KMS-11 (cell line): ENCODE data around the gene IFT88.
"Not testable (repeated sequence)": the region's sequence is repeated elsewhere in the genome, so short reads cannot be mapped to it uniquely, and the experiment has no call there.

ENCODE experiments used
- H2AFZ ChIP-seq: fragments of 200-600 bp; sonication (generic); 2 replicates; pipeline ENCODE4 v1.6.1; 2016; ENCODE audit warnings: antibody characterized with exemption, mixed run types, low read depth
- H3K27ac ChIP-seq: fragments of 200-600 bp; sonication (generic); 2 replicates; pipeline ENCODE4 v1.6.1; 2016; ENCODE audit warnings: mild to moderate bottlenecking, mixed run types
- H3K27me3 ChIP-seq: fragments of 200-600 bp; sonication (generic); 2 replicates; pipeline ENCODE4 v1.6.1; 2017; ENCODE audit warnings: mild to moderate bottlenecking, low read depth, mixed run types, moderate library complexity; ENCODE audit not compliant: insufficient read depth
- H3K36me3 ChIP-seq: fragments of 200-600 bp; sonication (generic); 2 replicates; pipeline ENCODE4 v1.6.1; 2017; ENCODE audit warnings: mild to moderate bottlenecking, mixed run types; ENCODE audit not compliant: insufficient read depth
- H3K4me1 ChIP-seq: fragments of 200-600 bp; sonication (generic); 2 replicates; pipeline ENCODE4 v1.6.1; 2016; ENCODE audit warnings: mild to moderate bottlenecking, low read depth, mixed run types; ENCODE audit not compliant: poor library complexity, severe bottlenecking
- H3K4me2 ChIP-seq: fragments of 200-600 bp; sonication (generic); 2 replicates; pipeline ENCODE4 v1.7.0; 2016; ENCODE audit warnings: mild to moderate bottlenecking, mixed run types
- H3K4me3 ChIP-seq: fragments of 200-600 bp; sonication (generic); IDR thresholded peaks from 2 replicates; pipeline ENCODE4 v1.6.1; 2017; ENCODE audit warnings: low read depth, low read length, mixed read lengths; ENCODE audit not compliant: insufficient read depth
- H3K79me2 ChIP-seq: fragments of 200-600 bp; sonication (generic); 2 replicates; pipeline ENCODE4 v1.6.1; 2016; ENCODE audit warnings: low read depth, mixed run types; ENCODE audit not compliant: insufficient read depth
- H3K9ac ChIP-seq: fragments of 200-600 bp; sonication (generic); 2 replicates; pipeline ENCODE4 v1.6.1; 2016; ENCODE audit warnings: mild to moderate bottlenecking, mixed run types
- H4K20me1 ChIP-seq: fragments of 200-600 bp; sonication (generic); 2 replicates; pipeline ENCODE4 v1.6.1; 2016; ENCODE audit warnings: mild to moderate bottlenecking, mixed run types; ENCODE audit not compliant: insufficient read depth
- CTCF ChIP-seq: fragments of 200-600 bp; sonication (generic); conservative IDR thresholded peaks from 2 replicates; pipeline ENCODE4 v1.6.1; 2017; ENCODE audit warnings: low read depth, mild to moderate bottlenecking, antibody characterized with exemption, low read length, moderate library complexity, mixed read lengths

The IFT88 gene

DNA sequence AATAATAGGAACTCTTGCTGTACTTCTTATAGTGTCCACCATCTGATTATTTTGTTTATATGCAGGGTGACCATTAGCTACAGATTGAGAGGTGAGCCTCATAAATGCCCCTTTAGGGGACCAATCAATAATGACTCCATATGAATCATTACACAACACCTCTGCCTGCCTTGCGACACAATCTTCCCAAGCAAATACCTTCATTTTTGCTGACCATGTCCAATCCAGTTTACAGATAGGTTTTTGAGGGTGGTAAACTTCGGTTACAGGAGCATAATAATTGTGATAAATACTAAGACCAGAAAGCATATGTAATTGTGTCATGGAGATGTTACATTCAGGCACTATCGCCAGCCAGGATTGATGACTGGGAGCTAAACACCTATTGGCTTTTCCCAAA lies 112.9 kb downstream of the IFT88 start:
- TF ChIP-seq CTCF = no peak
- Histone ChIP-seq H3K27ac (no peak overlapping the region), H4K20me1 (no peaks in the 10 kb centered on the region), H3K27me3 (no peaks in the 10 kb centered on the region), H3K4me2 (no peak overlapping the region), H3K4me3 (no peak overlapping the region), H3K36me3 (no peaks in the 10 kb centered on the region), H3K4me1 (no peaks in the 10 kb centered on the region), H3K79me2 (no peaks in the 10 kb centered on the region), H2AFZ (no peak overlapping the region), H3K9ac (no peak overlapping the region)

- no peak for TF ChIP-seq CTCF
- Histone ChIP-seq H3K4me1 (no peaks in the 10 kb centered on the region), H3K4me2 (no peak overlapping the region), H3K27ac (no peak overlapping the region), H3K4me3 (no peak overlapping the region), H3K36me3 (no peaks in the 10 kb centered on the region), H4K20me1 (no peaks in the 10 kb centered on the region), H2AFZ (no peak overlapping the region), H3K27me3 (no peaks in the 10 kb centered on the region), H3K9ac (no peak overlapping the region), H3K79me2 (no peaks in the 10 kb centered on the region)
Measured at GRCh38 chr13:20680416-20681080, 113.6 kb downstream of the IFT88 start.

- not testable (repeated sequence) for H3K4me3 ChIP-seq, H3K4me2 ChIP-seq, H2AFZ ChIP-seq, H3K9ac ChIP-seq, H3K4me1 ChIP-seq, H3K36me3 ChIP-seq, H3K27me3 ChIP-seq, H4K20me1 ChIP-seq, H3K79me2 ChIP-seq, H3K27ac ChIP-seq
Measured at GRCh38 chr13:20681481-20681880, 114.5 kb downstream of the IFT88 start.

GRCh38 chr13:20682061-20682460 lies 115.1 kb downstream of the IFT88 start:
- no peaks in the 10 kb centered on the region for H3K79me2 ChIP-seq
- H3K4me2 ChIP-seq = no peak overlapping the region
- H3K4me1 ChIP-seq = no peaks in the 10 kb centered on the region
- H2AFZ ChIP-seq = no peak overlapping the region
- no peak for TF ChIP-seq CTCF
- H3K4me3 ChIP-seq = no peak overlapping the region
- no peak overlapping the region for H3K27ac ChIP-seq
- H3K9ac ChIP-seq = no peak overlapping the region
- no peaks in the 10 kb centered on the region for H4K20me1 ChIP-seq
- no peaks in the 10 kb centered on the region for H3K27me3 ChIP-seq
- H3K36me3 ChIP-seq = no peaks in the 10 kb centered on the region

DNA sequence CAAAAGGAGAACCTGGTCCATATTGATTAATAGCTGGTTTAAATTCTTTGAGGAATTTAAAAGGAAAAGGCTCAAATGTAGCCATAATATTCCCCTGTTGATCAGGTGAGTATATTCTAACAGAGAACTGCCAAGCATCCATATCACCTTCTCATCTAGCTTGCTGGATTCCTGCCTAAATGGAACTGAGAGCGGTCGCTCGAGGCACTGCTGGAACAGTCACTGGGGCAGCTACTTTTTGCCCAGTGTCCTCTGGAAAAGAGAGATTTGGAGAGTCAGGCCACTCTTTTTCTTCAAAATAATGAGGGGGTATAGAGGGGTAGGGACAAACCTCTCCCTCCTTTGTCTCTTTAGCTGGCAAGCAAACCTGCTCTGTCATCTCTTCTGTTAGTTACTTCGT lies 117.1 kb downstream of the IFT88 start:
- H3K27ac ChIP-seq = no peak overlapping the region
- no peak overlapping the region for H3K9ac ChIP-seq
- no peaks in the 10 kb centered on the region for H3K36me3 ChIP-seq
- no peak for TF ChIP-seq CTCF
- no peak overlapping the region for H2AFZ ChIP-seq
- H3K79me2 ChIP-seq = no peaks in the 10 kb centered on the region
- H3K27me3 ChIP-seq = no peaks in the 10 kb centered on the region
- no peak overlapping the region for H3K4me2 ChIP-seq
- no peak overlapping the region for H3K4me3 ChIP-seq
- H3K4me1 ChIP-seq = no peaks in the 10 kb centered on the region
- H4K20me1 ChIP-seq = no peaks in the 10 kb centered on the region
